K562 (cell line): ENCODE results near the gene CDRT4. TPM values are rescaled to one million over a fixed set of nuclear protein-coding genes. Genes with fewer than 3 reads are reported as not detected.

Experiments used
- ATAC-seq: fragments of 200-7000 bp; cut with Tn5 transposase; 3 replicates; pipeline ENCODE4 v1.9.1; 2020; ENCODE audit warnings: moderate library complexity
- BruUV-seq: library from RNA; stranded (reverse); fragments of 400-500 nt; replicated peaks from 2 replicates; lab custom pipeline; 2021; lab: Mats Ljungman, UMichigan
- CTCF ChIA-PET: fragments of 300-600 bp; formaldehyde crosslinking; extraction: SDS; loops from one replicate; lab custom pipeline; 2021; ENCODE audit warnings: low intra/inter-chr PET ratio; lab: Yijun Ruan, JAX
- POLR2A ChIA-PET: fragments of 300-600, 350-650 bp; sonication (Branson Sonifier 250); formaldehyde crosslinking; extraction: SDS; loops from one replicate; lab custom pipeline; 2021; ENCODE audit warnings: antibody characterized with exemption, inconsistent platforms; lab: Yijun Ruan, JAX
- DNase-seq, 4 experiments: peaks; one replicate each; pipeline versions ENCODE4 v3.0.0 to v3.0.0-alpha.2; 2011 to 2018; ENCODE audit warnings: low spot score in 3 of 4, mixed read lengths in 3 of 4; ENCODE audit errors: extremely low read depth in 1 of 4
- FAIRE-seq: peaks from 2 replicates; lab custom pipeline; 2011; peaks lifted over from hg19 to GRCh38; lab: Jason Lieb, UNC
- H2AFZ ChIP-seq: 2 replicates; pipeline ENCODE4 v1.6.0; 2011; ENCODE audit warnings: low read depth, low read length, control low read depth, inconsistent platforms
- H3K27ac ChIP-seq: fragments of 200-600 bp; 3 replicates; pipeline ENCODE4 v1.8.0; 2011; ENCODE audit warnings: low read depth, mild to moderate bottlenecking, control low read depth, inconsistent platforms, low read length, moderate library complexity, mixed read lengths; ENCODE audit errors: extremely low read depth
- H3K27me3 ChIP-seq, 2 experiments: fragments of 300-600 bp in 1 of 2; 2 replicates in 1 of 2; 3 replicates in 1 of 2; pipeline versions ENCODE4 v1.6.0 to v1.8.0; 2011; ENCODE audit warnings: inconsistent platforms in 2 of 2, low read length in 2 of 2, mild to moderate bottlenecking in 1 of 2, mixed read lengths in 1 of 2, moderate library complexity in 1 of 2; ENCODE audit not compliant: control insufficient read depth in 2 of 2, insufficient read depth in 2 of 2
- H3K36me3 ChIP-seq: fragments of 300-600 bp; 3 replicates; pipeline ENCODE4 v1.8.0; 2011; ENCODE audit warnings: mild to moderate bottlenecking, low read length, inconsistent platforms; ENCODE audit not compliant: control insufficient read depth, insufficient read depth
- H3K4me1 ChIP-seq, 2 experiments: fragments of 200-600 bp in 1 of 2; replicated peaks in 1 of 2; 2 replicates in 1 of 2; 3 replicates in 1 of 2; pipeline versions ENCODE4 v1.5.1 to v1.8.0; 2011; ENCODE audit warnings: inconsistent platforms in 2 of 2, low read length in 2 of 2, mild to moderate bottlenecking in 1 of 2, mixed read lengths in 1 of 2, moderate library complexity in 1 of 2; ENCODE audit not compliant: control insufficient read depth in 2 of 2, insufficient read depth in 2 of 2
- H3K4me2 ChIP-seq: 2 replicates; pipeline ENCODE4 v1.6.1; 2011; ENCODE audit warnings: low read length, control low read depth, inconsistent platforms, mixed read lengths; ENCODE audit not compliant: insufficient read depth
- H3K4me3 ChIP-seq: fragments of 200-600 bp; sonication (generic), shearing (Covaris generic); 2 replicates; pipeline ENCODE4 v1.5.1; 2016; ENCODE audit warnings: control low read depth, inconsistent platforms
- H3K79me2 ChIP-seq: fragments of 200-600 bp; 3 replicates; pipeline ENCODE4 v1.8.0; 2011; ENCODE audit warnings: low read length, inconsistent platforms; ENCODE audit not compliant: control insufficient read depth, insufficient read depth
- H3K9ac ChIP-seq, 2 experiments: 2 replicates each; pipeline versions ENCODE4 v1.6.0 to v1.6.1; 2011; ENCODE audit warnings: low read depth in 2 of 2, low read length in 2 of 2, control low read depth in 1 of 2, inconsistent platforms in 1 of 2, mild to moderate bottlenecking in 1 of 2, mixed read lengths in 1 of 2; ENCODE audit not compliant: insufficient read depth in 1 of 2
- H3K9me1 ChIP-seq: one replicate; pipeline ENCODE4 v1.6.0; 2011; ENCODE audit warnings: inconsistent platforms, mild to moderate bottlenecking, low read length, moderate library complexity; ENCODE audit not compliant: control insufficient read depth, insufficient read depth
- H3K9me3 ChIP-seq: replicated peaks from 2 replicates; pipeline ENCODE4 v1.5.1; 2011; ENCODE audit warnings: low read depth, low read length, inconsistent platforms; ENCODE audit not compliant: control insufficient read depth, insufficient read depth
- H4K20me1 ChIP-seq: replicated peaks from 2 replicates; pipeline ENCODE4 v1.6.1; 2011; ENCODE audit warnings: low read length, inconsistent platforms, mixed read lengths; ENCODE audit not compliant: control insufficient read depth, insufficient read depth
- BHLHE40 ChIP-seq: IDR thresholded peaks from 2 replicates; pipeline ENCODE4 v1.6.1; 2011; ENCODE audit warnings: low read length, improper control_type of control experiment
- BRD9 ChIP-seq: fragments of 450-650 bp; IDR thresholded peaks from 2 replicates; pipeline ENCODE4 v1.6.1; 2018; ENCODE audit warnings: low read depth; ENCODE audit not compliant: partially characterized antibody
- E2F5 ChIP-seq: sonication (generic); formaldehyde crosslinking; IDR thresholded peaks from 2 replicates; pipeline ENCODE4 v1.8.0; 2022; ENCODE audit warnings: mild to moderate bottlenecking, missing genetic modification reagents
- HNRNPLL ChIP-seq: fragments of 200-400 bp; formaldehyde crosslinking; IDR thresholded peaks from 2 replicates; pipeline ENCODE4 v1.6.1; 2017; ENCODE audit warnings: low read length, low read depth, mild to moderate bottlenecking; ENCODE audit not compliant: poor library complexity, severe bottlenecking
- NFE2 ChIP-seq: IDR thresholded peaks from 2 replicates; pipeline ENCODE4 v1.6.1; 2014; ENCODE audit warnings: antibody characterized with exemption, low read depth
- REST ChIP-seq, 2 experiments: fragments of 450-650 bp; formaldehyde crosslinking in 1 of 2; IDR thresholded peaks; 2 replicates each; pipeline versions ENCODE4 v1.4.0 to v1.6.1; 2014 to 2020; ENCODE audit warnings: mild to moderate bottlenecking in 2 of 2, borderline replicate concordance in 1 of 2, low read depth in 1 of 2
- RFX5 ChIP-seq: IDR thresholded peaks from 2 replicates; pipeline ENCODE4 v1.6.1; 2011; ENCODE audit warnings: low read depth, mild to moderate bottlenecking, improper control_type of control experiment, low read length
- U2AF1 ChIP-seq: fragments of 200-400 bp; formaldehyde crosslinking; optimal IDR thresholded peaks from 2 replicates; pipeline ENCODE3; 2017; ENCODE audit warnings: mild to moderate bottlenecking, low read depth, low read length, moderate library complexity
- ZKSCAN3 ChIP-seq: fragments of 250-450 bp; sonication (Bioruptor Pico); IDR thresholded peaks from 2 replicates; pipeline ENCODE4 v1.4.0; 2020
- ZNF212 ChIP-seq: fragments of 450-650 bp; formaldehyde crosslinking; IDR thresholded peaks from 2 replicates; pipeline ENCODE4 v1.4.0; 2020; ENCODE audit warnings: mild to moderate bottlenecking
- WGBS: fragments of 100-300 bp; shearing (Covaris generic); methylation state at CpG from one replicate; pipeline ENCODE4 v1.1.6; 2016; ENCODE audit warnings: low coverage, mixed read lengths; ENCODE audit not compliant: insufficient coverage; ENCODE audit errors: missing lambda C conversion rate; 5-methylcytosine and 5-hydroxymethylcytosine counted together
- in situ Hi-C: fragments of 300-500 bp; cut with MboI; formaldehyde crosslinking; loops from 4 replicates; pipeline ENCODE4 v1.15.0; 2018; ENCODE audit warnings: inconsistent platforms, mixed read lengths
- intact Hi-C: fragments of 100-400 bp; cut with micrococcal nuclease; formaldehyde crosslinking; loops from 2 replicates; pipeline ENCODE4 v1.14.2; 2022
- polyA plus RNA-seq, 8 experiments: library from polyadenylated mRNA; depleted of rRNA in 4 of 8; stranded (reverse) in 5 of 8; unstranded in 3 of 8; fragments of >200 nt; fragmentation: Nextera tagmentation in 2 of 8; fragmentation: Illumina TruSeq in 1 of 8; extraction: Ambion mirVana in 2 of 8; extraction: Trizol in 1 of 8; gene quantifications; 2 replicates each; pipeline versions ENCODE4 v1.2.1 to v1.2.3, GENCODE V29; 2011 to 2014; ENCODE audit warnings: inconsistent platforms in 1 of 8, missing spikeins in 1 of 8
- total RNA-seq, 7 experiments: library from RNA; depleted of rRNA in 6 of 7; stranded (reverse); fragments of >200 nt in 6 of 7; fragmentation: Illumina TruSeq in 2 of 7; extraction: Trizol in 2 of 7; gene quantifications; 2 replicates each; pipeline versions ENCODE4 v1.2.1 to v1.2.3, GENCODE V29; 2011 to 2021; ENCODE audit warnings: low replicate concordance in 1 of 7

The CDRT4 gene
- total and polyA plus RNA-seq, 9 of the 15 experiments (the other 6 are each of a cell fraction or from before 2014, with no cell fraction given), result 1.7 to 6.4 (median 3.5) TPM

GRCh38 chr17:15516150-15516549 lies 48.7 kb upstream of the CDRT4 start:
- POLR2A ChIA-PET, result no interaction called here
- no peaks in the 10 kb centered on the region for H4K20me1 ChIP-seq
- no peak overlapping the region for H3K27ac ChIP-seq
- no peaks in the 10 kb centered on the region for H3K27me3 ChIP-seq
- H3K9ac ChIP-seq, result no peak overlapping the region
- H2AFZ ChIP-seq, result no peak overlapping the region
- no peak for ATAC-seq
- no peak overlapping the region for H3K4me2 ChIP-seq
- H3K9me1 ChIP-seq, result no peaks in the 10 kb centered on the region
- H3K79me2 ChIP-seq, result no peaks in the 10 kb centered on the region
- H3K9me3 ChIP-seq, result no peaks in the 10 kb centered on the region
- BruUV-seq, result no TSS peak
- H3K4me1 ChIP-seq, result no peaks in the 10 kb centered on the region
- WGBS, result 100% methylated on average over 2 of the region's 8 CpGs
- H3K4me3 ChIP-seq, result no peak overlapping the region
- TF ChIP-seq RFX5, result no peak
- no peak for TF ChIP-seq REST (IDR thresholded peaks at IDR 0.05; ENCODE audit: borderline replicate concordance)
- TF ChIP-seq REST (CRISPR knock-in tag; IDR thresholded peaks at IDR 0.05; ENCODE audit: low read depth), result no peak
- no peak for TF ChIP-seq E2F5 (CRISPR knock-in tag)
- TF ChIP-seq NFE2, result no peak
- TF ChIP-seq HNRNPLL, result no peak
- TF ChIP-seq U2AF1, result no peak
- no peak for TF ChIP-seq BRD9
- no peak for TF ChIP-seq ZKSCAN3 (CRISPR knock-in tag)
- no peak for TF ChIP-seq BHLHE40
- no peak for TF ChIP-seq ZNF212 (CRISPR knock-in tag)
- TF ChIP-seq, all 486 proteins: peak for 0
- intact Hi-C loops, result no loop called here
- peaks cover 10% of the 10 kb centered on the region; the same call in 2 of the 3 replicates for H3K36me3 ChIP-seq
- FAIRE-seq, result no peak
- in situ Hi-C loops, result no loop called here
- no peak for DNase-seq
- CTCF ChIA-PET, result no interaction called here
